HepG2 (cell line): Measurements from ENCODE around the gene TGM4. TPM values are rescaled to one million over a fixed set of nuclear protein-coding genes. Genes with fewer than 3 reads are reported as not detected.
A peak's percentile ranks its signal among the peaks of the same experiment; 100 is the strongest.

ENCODE experiments used
- ETV5 ChIP-seq: IDR thresholded peaks from 2 replicates; pipeline ENCODE4 v1.6.1; 2018; ENCODE audit warnings: missing biosample characterization, missing genetic modification reagents, inconsistent platforms, borderline replicate concordance
- GABPA ChIP-seq, 2 experiments: IDR thresholded peaks; 2 replicates each; pipeline ENCODE4 v1.6.1; 2011 to 2016; ENCODE audit warnings: low read depth in 2 of 2, low read length in 1 of 2, missing biosample characterization in 1 of 2, missing genetic modification characterization in 1 of 2
- GATAD1 ChIP-seq: IDR thresholded peaks from 2 replicates; pipeline ENCODE4 v1.6.1; 2016; ENCODE audit warnings: missing genetic modification reagents, missing compliant biosample characterization
- PHB2 ChIP-seq: fragments of 450-650 bp; IDR thresholded peaks from 2 replicates; pipeline ENCODE4 v1.6.1; 2018; ENCODE audit not compliant: partially characterized antibody
- SOX5 ChIP-seq: IDR thresholded peaks from 2 replicates; pipeline ENCODE4 v1.6.1; 2016; ENCODE audit warnings: borderline replicate concordance
- polyA plus RNA-seq, 8 experiments: library from polyadenylated mRNA; depleted of rRNA in 3 of 8; stranded (reverse) in 7 of 8; unstranded in 1 of 8; fragments of >200 nt; fragmentation: Illumina TruSeq in 4 of 8; extraction: Trizol in 4 of 8; gene quantifications; 2 replicates each; pipeline versions ENCODE4 v1.2.1 to v1.2.3, GENCODE V29; 2011 to 2016; ENCODE audit warnings: low read depth in 4 of 8, missing spikeins in 1 of 8, mixed read lengths in 1 of 8; ENCODE audit not compliant: insufficient read depth in 1 of 8
- total RNA-seq, 5 experiments: library from RNA; depleted of rRNA; stranded (reverse); fragments of >200 nt; fragmentation: Illumina TruSeq; extraction: Trizol; gene quantifications; 2 replicates each; pipeline ENCODE4 v1.2.3, GENCODE V29; 2016; ENCODE audit warnings: low read depth in 1 of 5
- TF ChIP-seq, protein P1 (sequence below): sonication (generic); formaldehyde crosslinking; IDR thresholded peaks from 2 replicates; pipeline ENCODE4 v1.5.1; 2020; ENCODE audit warnings: mild to moderate bottlenecking, missing genetic modification reagents, moderate library complexity
- TF ChIP-seq, protein P2 (sequence below): sonication (generic); formaldehyde crosslinking; IDR thresholded peaks from 2 replicates; pipeline ENCODE4 v1.4.0; 2020; ENCODE audit warnings: mild to moderate bottlenecking, missing genetic modification reagents, borderline replicate concordance

Gene TGM4
- total and polyA plus RNA-seq, 2 of the 13 experiments (the other 11 are each of a cell fraction or from before 2014, with no cell fraction given), result 0.07 to 0.15 TPM

DNA sequence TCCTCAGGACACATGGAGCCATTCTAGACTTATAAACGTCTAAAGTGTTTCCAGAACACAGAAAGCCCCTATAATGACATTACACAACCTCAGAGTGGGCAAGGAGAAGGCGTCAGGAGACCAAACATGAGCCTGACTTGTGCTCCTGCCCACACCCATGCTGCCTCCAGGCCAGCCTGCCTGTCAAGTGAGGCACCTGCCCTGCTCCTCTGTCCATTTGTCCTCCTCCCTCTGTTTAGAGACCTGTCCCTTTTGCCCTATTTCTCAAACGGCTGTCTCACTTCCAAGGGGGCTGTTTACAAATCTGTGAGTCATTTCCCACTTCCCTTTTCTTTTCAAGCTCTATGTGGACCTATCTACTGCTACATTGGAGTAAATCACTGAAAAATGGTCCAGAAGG, 80.6 kb downstream of the TGM4 start (continued):
- TF ChIP-seq, protein P1, sequence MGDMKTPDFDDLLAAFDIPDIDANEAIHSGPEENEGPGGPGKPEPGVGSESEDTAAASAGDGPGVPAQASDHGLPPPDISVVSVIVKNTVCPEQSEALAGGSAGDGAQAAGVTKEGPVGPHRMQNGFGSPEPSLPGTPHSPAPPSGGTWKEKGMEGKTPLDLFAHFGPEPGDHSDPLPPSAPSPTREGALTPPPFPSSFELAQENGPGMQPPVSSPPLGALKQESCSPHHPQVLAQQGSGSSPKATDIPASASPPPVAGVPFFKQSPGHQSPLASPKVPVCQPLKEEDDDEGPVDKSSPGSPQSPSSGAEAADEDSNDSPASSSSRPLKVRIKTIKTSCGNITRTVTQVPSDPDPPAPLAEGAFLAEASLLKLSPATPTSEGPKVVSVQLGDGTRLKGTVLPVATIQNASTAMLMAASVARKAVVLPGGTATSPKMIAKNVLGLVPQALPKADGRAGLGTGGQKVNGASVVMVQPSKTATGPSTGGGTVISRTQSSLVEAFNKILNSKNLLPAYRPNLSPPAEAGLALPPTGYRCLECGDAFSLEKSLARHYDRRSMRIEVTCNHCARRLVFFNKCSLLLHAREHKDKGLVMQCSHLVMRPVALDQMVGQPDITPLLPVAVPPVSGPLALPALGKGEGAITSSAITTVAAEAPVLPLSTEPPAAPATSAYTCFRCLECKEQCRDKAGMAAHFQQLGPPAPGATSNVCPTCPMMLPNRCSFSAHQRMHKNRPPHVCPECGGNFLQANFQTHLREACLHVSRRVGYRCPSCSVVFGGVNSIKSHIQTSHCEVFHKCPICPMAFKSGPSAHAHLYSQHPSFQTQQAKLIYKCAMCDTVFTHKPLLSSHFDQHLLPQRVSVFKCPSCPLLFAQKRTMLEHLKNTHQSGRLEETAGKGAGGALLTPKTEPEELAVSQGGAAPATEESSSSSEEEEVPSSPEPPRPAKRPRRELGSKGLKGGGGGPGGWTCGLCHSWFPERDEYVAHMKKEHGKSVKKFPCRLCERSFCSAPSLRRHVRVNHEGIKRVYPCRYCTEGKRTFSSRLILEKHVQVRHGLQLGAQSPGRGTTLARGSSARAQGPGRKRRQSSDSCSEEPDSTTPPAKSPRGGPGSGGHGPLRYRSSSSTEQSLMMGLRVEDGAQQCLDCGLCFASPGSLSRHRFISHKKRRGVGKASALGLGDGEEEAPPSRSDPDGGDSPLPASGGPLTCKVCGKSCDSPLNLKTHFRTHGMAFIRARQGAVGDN (CRISPR knock-in tag), result peak; percentile 69
- TF ChIP-seq, protein P2, sequence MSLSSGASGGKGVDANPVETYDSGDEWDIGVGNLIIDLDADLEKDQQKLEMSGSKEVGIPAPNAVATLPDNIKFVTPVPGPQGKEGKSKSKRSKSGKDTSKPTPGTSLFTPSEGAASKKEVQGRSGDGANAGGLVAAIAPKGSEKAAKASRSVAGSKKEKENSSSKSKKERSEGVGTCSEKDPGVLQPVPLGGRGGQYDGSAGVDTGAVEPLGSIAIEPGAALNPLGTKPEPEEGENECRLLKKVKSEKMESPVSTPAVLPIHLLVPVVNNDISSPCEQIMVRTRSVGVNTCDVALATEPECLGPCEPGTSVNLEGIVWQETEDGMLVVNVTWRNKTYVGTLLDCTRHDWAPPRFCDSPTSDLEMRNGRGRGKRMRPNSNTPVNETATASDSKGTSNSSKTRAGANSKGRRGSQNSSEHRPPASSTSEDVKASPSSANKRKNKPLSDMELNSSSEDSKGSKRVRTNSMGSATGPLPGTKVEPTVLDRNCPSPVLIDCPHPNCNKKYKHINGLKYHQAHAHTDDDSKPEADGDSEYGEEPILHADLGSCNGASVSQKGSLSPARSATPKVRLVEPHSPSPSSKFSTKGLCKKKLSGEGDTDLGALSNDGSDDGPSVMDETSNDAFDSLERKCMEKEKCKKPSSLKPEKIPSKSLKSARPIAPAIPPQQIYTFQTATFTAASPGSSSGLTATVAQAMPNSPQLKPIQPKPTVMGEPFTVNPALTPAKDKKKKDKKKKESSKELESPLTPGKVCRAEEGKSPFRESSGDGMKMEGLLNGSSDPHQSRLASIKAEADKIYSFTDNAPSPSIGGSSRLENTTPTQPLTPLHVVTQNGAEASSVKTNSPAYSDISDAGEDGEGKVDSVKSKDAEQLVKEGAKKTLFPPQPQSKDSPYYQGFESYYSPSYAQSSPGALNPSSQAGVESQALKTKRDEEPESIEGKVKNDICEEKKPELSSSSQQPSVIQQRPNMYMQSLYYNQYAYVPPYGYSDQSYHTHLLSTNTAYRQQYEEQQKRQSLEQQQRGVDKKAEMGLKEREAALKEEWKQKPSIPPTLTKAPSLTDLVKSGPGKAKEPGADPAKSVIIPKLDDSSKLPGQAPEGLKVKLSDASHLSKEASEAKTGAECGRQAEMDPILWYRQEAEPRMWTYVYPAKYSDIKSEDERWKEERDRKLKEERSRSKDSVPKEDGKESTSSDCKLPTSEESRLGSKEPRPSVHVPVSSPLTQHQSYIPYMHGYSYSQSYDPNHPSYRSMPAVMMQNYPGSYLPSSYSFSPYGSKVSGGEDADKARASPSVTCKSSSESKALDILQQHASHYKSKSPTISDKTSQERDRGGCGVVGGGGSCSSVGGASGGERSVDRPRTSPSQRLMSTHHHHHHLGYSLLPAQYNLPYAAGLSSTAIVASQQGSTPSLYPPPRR (CRISPR knock-in tag), result no peak
- TF ChIP-seq GATAD1 (CRISPR knock-in tag), result 0 out of 2 replicates have a peak, but pooled peaks have one; percentile 14
- TF ChIP-seq GABPA (IDR thresholded peaks at IDR 0.05; ENCODE audit: low read depth, low read length), result no peak
- 0 out of 2 replicates have a peak, but pooled peaks have one; percentile 29 for TF ChIP-seq GABPA (CRISPR knock-in tag; IDR thresholded peaks at IDR 0.05; ENCODE audit: low read depth)
- peak; percentile 51; the same call in 1 of the 2 replicates for TF ChIP-seq SOX5
- TF ChIP-seq PHB2, result no peak
- TF ChIP-seq ETV5 (CRISPR knock-in tag), result peak; percentile 72; the same call in 1 of the 2 replicates
